H54 (cell line): Measurements from ENCODE around the gene ZKSCAN8.

ENCODE experiments used
- DNase-seq: peaks from one replicate; pipeline ENCODE4 v3.0.0; 2011; ENCODE audit warnings: low spot score, mixed read lengths; ENCODE audit not compliant: insufficient read length
- FAIRE-seq: peaks from 3 replicates; lab custom pipeline; 2011; peaks lifted over from hg19 to GRCh38; lab: Jason Lieb, UNC
- POLR2A ChIP-seq: IDR thresholded peaks from 2 replicates; pipeline ENCODE4 v1.6.1; 2011; ENCODE audit warnings: low read depth, mild to moderate bottlenecking, low read length

ZKSCAN8 gene

GRCh38 chr6:28159029-28159607 lies 17.4 kb downstream of the ZKSCAN8 start:
- no peak for TF ChIP-seq POLR2A
- DNase-seq (no peak), FAIRE-seq (no peak)

DNA sequence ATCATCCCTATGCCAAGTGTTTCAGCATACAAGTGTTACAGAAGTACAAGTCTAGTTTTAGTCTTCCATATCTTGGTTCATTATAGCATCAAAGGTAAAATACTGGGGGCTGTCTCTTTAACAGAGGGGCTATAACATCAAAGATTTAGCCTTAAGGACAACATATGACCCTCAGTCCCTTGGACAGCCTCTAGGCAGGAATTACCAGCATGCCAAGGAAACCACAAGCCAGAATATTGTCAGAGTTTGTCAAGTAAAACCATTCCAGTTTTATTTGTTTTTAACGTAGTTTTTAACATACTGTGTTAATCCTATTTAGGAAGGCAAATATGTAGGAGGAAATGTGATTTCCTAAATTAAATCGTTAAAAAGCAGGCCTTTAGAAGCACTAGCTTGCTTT lies 18.6 kb downstream of the ZKSCAN8 start:
- no peak for TF ChIP-seq POLR2A
- no peak for DNase-seq
- FAIRE-seq, result no peak

GRCh38 chr6:28161410-28162079 lies 19.9 kb downstream of the ZKSCAN8 start:
- DNase-seq (peak; percentile 41), FAIRE-seq (no peak)

GRCh38 chr6:28165563-28165962 lies 23.9 kb downstream of the ZKSCAN8 start:
- FAIRE-seq (no peak), DNase-seq (no peak)
- TF ChIP-seq POLR2A, result no peak

More at GRCh38 chr6:28161410-28162079, 19.9 kb downstream of the ZKSCAN8 start:
- TF ChIP-seq POLR2A, result peak; percentile 62

GRCh38 chr6:28167068-28167467 lies 25.4 kb downstream of the ZKSCAN8 start:
- FAIRE-seq (peak; percentile 67), DNase-seq (peak; percentile 5)
- no peak for TF ChIP-seq POLR2A

DNA sequence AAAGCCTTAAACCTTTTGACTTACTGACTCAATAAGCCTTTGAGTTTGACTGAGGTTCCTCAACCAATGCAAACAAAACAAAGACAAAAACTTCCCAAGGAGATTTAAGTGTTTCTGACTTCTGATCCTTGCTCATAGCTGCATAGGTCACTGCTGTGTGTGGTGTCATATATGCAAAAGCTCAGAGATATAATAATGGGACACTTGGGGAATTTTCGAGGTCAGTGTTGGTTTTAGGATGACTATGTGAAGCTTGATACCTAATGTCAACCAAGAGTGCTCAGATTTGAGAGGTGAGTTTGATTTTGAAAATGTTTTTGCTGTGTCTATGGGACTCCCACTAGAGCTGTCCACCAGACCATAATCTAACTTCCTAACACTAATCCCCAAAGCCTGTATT lies 26.2 kb downstream of the ZKSCAN8 start:
- FAIRE-seq (no peak), DNase-seq (no peak)
- TF ChIP-seq POLR2A, result no peak

DNA sequence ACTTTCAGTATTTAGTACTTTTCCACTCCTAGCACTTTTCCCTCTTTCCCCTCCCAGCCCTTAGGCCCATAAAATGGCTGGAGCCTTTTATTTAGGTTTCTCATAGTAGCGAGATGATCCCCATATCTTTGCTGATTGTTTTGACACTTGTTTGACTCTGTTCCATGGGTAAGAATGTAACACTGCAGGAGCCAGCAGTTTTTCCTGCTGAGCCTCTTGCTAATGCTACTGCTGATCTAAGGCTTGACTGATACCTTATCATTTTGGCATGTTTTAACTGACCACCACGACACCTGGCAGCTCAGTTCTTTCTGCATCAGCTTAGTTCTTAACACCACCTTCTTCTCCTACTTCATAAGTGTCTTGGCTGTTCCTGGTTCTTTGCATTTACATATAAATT lies 29.6 kb downstream of the ZKSCAN8 start:
- FAIRE-seq (no peak), DNase-seq (no peak)
- TF ChIP-seq POLR2A, result no peak

- DNase-seq (no peak), FAIRE-seq (no peak)
- no peak for TF ChIP-seq POLR2A
Observed at GRCh38 chr6:28172006-28172405, 30.3 kb downstream of the ZKSCAN8 start.

- FAIRE-seq (no peak), DNase-seq (no peak)
- TF ChIP-seq POLR2A, result no peak
Observed at GRCh38 chr6:28176373-28176772, 34.7 kb downstream of the ZKSCAN8 start.

GRCh38 chr6:28182255-28182654 lies 40.6 kb downstream of the ZKSCAN8 start:
- no peak for TF ChIP-seq POLR2A
- DNase-seq (no peak), FAIRE-seq (no peak)

DNA sequence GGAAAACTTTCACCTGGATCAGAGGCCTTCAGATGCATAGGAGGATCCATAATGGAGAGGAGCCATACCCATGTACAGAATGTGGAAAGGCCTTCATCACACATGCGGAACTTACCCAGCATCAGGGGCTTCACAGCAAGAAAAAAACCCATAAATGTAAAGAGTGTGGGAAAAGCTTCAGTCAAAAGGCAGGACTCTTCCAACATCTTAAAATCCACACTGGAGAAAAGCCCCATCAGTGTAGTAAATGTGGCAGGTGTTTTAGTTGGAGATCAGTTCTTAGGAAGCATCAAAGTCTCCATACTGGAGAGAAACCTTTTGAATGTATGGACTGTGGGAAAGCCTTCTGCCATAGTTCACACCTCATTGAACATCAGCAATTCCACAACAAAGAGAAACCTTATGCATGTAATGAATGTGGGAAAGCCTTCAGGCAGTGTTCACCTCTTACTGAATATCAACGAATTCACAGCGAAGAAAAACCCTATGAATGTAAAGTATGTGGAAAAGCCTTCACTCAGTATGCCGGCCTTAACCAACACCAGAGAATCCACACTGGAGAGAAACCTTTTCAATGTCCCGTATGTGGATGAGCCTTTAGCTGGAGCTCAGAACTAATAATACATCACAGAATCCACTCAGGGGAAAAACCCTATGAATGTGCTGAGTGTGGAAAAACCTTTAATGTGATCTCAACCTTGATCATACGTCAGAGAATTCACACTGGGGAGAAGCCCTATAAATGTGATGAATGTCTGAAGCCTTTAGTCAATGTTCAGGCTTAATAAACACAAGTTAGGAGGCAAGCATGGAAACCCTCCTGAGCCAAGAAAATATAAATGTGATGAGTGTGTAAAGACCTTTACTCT lies 46.7 kb downstream of the ZKSCAN8 start:
- TF ChIP-seq POLR2A, result no peak
- no peak for FAIRE-seq
- no peak for DNase-seq

GRCh38 chr6:28200020-28200419 lies 58.3 kb downstream of the ZKSCAN8 start:
- TF ChIP-seq POLR2A, result no peak
- no peak for FAIRE-seq
- no peak for DNase-seq

DNA sequence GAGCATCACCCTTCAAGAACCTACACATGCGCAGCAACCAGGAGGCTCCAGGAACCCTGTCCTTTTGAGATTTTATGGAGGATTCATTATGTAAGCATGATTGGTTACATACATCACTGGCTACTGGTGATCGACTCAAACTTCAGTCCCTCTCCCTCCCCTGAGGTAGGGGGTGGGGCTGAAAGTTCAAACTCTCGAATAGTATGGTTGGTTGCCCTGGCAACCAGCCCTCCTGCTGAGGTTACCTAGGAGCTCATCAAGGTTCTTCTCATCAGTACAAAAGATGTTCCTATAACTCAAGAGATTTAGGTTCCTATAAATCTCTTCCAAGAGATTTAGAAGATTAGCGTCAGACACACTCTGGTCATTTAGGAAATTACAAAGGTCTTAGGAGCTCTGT lies 61.5 kb downstream of the ZKSCAN8 start:
- DNase-seq (no peak), FAIRE-seq (no peak)
- no peak for TF ChIP-seq POLR2A

- DNase-seq (no peak), FAIRE-seq (no peak)
- no peak for TF ChIP-seq POLR2A
Observed at GRCh38 chr6:28205879-28206278, 64.2 kb downstream of the ZKSCAN8 start.

DNA sequence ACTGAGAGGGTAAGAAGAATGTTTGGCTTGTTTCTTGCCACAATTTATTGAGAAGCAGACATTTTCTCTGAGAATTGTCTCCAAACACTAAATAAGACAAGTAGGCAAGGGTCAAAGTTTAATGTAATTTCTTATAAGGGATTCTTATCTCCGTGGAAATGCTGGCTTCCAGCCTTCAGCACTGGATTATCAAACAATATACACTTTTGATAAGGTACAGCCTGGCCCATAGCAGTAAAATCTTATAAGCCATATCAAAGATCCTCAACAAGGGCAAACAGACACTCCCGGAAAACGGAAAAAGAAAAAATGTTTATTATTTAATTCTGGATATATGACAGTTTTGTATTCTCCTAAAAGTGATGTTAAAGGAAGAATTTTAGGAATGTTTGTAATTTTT lies 64.8 kb downstream of the ZKSCAN8 start:
- no peak for DNase-seq
- TF ChIP-seq POLR2A, result no peak
- no peak for FAIRE-seq
